Measurements from ENCODE around the gene PSMD9.

DNA sequence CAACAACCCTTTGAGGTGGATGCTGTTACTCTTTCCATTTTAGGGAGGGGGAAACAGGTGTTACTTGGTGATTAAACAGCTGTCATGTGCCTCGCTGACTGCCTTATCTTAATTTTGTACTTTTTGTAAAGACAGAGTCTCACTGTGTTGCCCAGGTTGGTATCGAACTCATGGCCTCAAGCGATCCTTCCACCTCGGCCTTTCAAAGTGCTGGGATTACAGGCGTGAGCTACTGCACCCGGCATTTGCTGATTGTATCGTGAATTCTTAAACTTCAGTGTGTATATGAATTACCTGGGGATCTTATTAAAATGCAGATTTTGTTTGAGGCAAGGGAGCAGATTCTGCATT lies 659 bp downstream of the PSMD9 start:
- TF ChIP-seq, protein P1, sequence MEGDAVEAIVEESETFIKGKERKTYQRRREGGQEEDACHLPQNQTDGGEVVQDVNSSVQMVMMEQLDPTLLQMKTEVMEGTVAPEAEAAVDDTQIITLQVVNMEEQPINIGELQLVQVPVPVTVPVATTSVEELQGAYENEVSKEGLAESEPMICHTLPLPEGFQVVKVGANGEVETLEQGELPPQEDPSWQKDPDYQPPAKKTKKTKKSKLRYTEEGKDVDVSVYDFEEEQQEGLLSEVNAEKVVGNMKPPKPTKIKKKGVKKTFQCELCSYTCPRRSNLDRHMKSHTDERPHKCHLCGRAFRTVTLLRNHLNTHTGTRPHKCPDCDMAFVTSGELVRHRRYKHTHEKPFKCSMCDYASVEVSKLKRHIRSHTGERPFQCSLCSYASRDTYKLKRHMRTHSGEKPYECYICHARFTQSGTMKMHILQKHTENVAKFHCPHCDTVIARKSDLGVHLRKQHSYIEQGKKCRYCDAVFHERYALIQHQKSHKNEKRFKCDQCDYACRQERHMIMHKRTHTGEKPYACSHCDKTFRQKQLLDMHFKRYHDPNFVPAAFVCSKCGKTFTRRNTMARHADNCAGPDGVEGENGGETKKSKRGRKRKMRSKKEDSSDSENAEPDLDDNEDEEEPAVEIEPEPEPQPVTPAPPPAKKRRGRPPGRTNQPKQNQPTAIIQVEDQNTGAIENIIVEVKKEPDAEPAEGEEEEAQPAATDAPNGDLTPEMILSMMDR (conservative IDR thresholded peaks at IDR 0.05; ENCODE audit: low read length), result no peak
- no peak for TF ChIP-seq EZH2phosphoT487 (IDR thresholded peaks at IDR 0.05; ENCODE audit: borderline replicate concordance)

Measured in Loucy (cell line).